ENCODE results near the gene EIPR1.

GRCh38 chr2:3147651-3148530 is 229.7 kb downstream of the EIPR1 start:
- TF ChIP-seq CTCF (IDR thresholded peaks at IDR 0.05) (no peak), POLR2A (IDR thresholded peaks at IDR 0.05) (no peak)
